MCF 10A (cell line): Measurements from ENCODE around the gene TTC39B. TPM values are rescaled to one million over a fixed set of nuclear protein-coding genes. Genes with fewer than 3 reads are reported as not detected.
A peak's percentile ranks its signal among the peaks of the same experiment; 100 is the strongest.

Source experiments
- BruUV-seq: library from RNA; stranded (reverse); fragments of 400-500 nt; replicated peaks from 2 replicates; lab custom pipeline; 2021; lab: Mats Ljungman, UMichigan
- CTCF ChIA-PET: fragments of 300-600 bp; sonication (Branson Sonifier 250); formaldehyde crosslinking; extraction: SDS; loops from one replicate; lab custom pipeline; 2021; ENCODE audit warnings: antibody characterized with exemption, inconsistent platforms; lab: Yijun Ruan, JAX
- POLR2A ChIA-PET: fragments of 300-600, 350-650 bp; sonication (Branson Sonifier 250); formaldehyde crosslinking; extraction: SDS; loops from one replicate; lab custom pipeline; 2020; ENCODE audit warnings: antibody characterized with exemption, inconsistent platforms; lab: Yijun Ruan, JAX
- DNase-seq: peaks from one replicate; pipeline ENCODE4 v3.0.0-alpha.2; 2018; ENCODE audit not compliant: unreplicated experiment
- H3K27ac Mint-ChIP-seq: one replicate; pipeline ENCODE4 v1.8.0; 2022; ENCODE audit warnings: mild to moderate bottlenecking, low read depth, mixed read lengths; ENCODE audit not compliant: unreplicated experiment
- H3K27me3 Mint-ChIP-seq: one replicate; pipeline ENCODE4 v1.8.0; 2022; ENCODE audit warnings: mixed read lengths; ENCODE audit not compliant: insufficient read depth, unreplicated experiment
- H3K36me3 Mint-ChIP-seq: one replicate; pipeline ENCODE4 v1.8.0; 2022; ENCODE audit warnings: mild to moderate bottlenecking, moderate library complexity, mixed read lengths; ENCODE audit not compliant: insufficient read depth, unreplicated experiment
- H3K4me1 Mint-ChIP-seq: one replicate; pipeline ENCODE4 v1.8.0; 2022; ENCODE audit warnings: mixed read lengths; ENCODE audit not compliant: insufficient read depth, unreplicated experiment
- H3K4me3 Mint-ChIP-seq: one replicate; pipeline ENCODE4 v1.8.0; 2022; ENCODE audit warnings: mild to moderate bottlenecking, moderate library complexity, mixed read lengths; ENCODE audit not compliant: unreplicated experiment
- H3K9me3 Mint-ChIP-seq: one replicate; pipeline ENCODE4 v1.8.0; 2022; ENCODE audit warnings: mixed read lengths; ENCODE audit not compliant: unreplicated experiment
- intact Hi-C: fragments of 100-400 bp; cut with micrococcal nuclease; formaldehyde crosslinking; loops from 2 replicates; pipeline ENCODE4 v1.14.1; 2022
- total RNA-seq: library from RNA; stranded (reverse); gene quantifications from 2 replicates; pipeline ENCODE4 v1.2.3, GENCODE V29; 2022
- TF ChIP-seq, protein P1 (sequence below): fragments of 200-600 bp; IDR thresholded peaks from one replicate; pipeline ENCODE4 v1.8.0; 2022; ENCODE audit warnings: antibody characterized with exemption, mild to moderate bottlenecking; ENCODE audit not compliant: unreplicated experiment

The TTC39B gene
- total RNA-seq, 1 experiment from 2014 or later: 22.8 TPM

DNA sequence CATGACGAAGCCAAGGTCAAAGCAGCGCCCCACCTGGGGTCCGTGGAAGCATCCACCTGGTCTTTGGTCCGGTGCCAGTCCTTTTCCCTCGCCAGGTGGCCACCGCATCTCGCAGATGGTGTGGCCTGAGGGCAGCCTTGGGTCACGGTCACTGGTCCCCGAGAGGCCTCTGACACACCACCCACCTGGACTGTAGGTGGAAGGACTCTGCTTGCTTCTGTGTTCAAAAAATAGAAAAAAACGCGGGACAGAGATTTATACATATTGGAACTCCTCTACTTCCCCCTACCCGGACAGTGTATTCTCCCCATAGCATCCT lies 466 bp upstream of the TTC39B start:
- TF ChIP-seq, protein P1, sequence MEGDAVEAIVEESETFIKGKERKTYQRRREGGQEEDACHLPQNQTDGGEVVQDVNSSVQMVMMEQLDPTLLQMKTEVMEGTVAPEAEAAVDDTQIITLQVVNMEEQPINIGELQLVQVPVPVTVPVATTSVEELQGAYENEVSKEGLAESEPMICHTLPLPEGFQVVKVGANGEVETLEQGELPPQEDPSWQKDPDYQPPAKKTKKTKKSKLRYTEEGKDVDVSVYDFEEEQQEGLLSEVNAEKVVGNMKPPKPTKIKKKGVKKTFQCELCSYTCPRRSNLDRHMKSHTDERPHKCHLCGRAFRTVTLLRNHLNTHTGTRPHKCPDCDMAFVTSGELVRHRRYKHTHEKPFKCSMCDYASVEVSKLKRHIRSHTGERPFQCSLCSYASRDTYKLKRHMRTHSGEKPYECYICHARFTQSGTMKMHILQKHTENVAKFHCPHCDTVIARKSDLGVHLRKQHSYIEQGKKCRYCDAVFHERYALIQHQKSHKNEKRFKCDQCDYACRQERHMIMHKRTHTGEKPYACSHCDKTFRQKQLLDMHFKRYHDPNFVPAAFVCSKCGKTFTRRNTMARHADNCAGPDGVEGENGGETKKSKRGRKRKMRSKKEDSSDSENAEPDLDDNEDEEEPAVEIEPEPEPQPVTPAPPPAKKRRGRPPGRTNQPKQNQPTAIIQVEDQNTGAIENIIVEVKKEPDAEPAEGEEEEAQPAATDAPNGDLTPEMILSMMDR: no peak
- BruUV-seq: TSS peak; percentile 42
- Mint-ChIP-seq H3K27me3 (no peaks in the 10 kb centered on the region), H3K4me3 (peak overlapping the region; percentile 95), H3K9me3 (no peaks in the 10 kb centered on the region), H3K36me3 (peaks cover 8% of the 10 kb centered on the region), H3K4me1 (peaks cover 35% of the 10 kb centered on the region), H3K27ac (peak overlapping the region; percentile 95)
- intact Hi-C loops: loop anchor here (1.0 to 5.0 kb wide), 2 partner anchors 95 to 115 kb away; partner anchors contain the start of gene SNAPC3
- CTCF ChIA-PET: interaction anchor here (0.5 to 1.4 kb wide), 8 partner anchors 95 to 855 kb away, joined by 3 to 8 read pairs (median 4); partner anchors contain the start of gene SNAPC3
- no peak for DNase-seq
- POLR2A ChIA-PET: interaction anchor here (0.7 to 9.8 kb wide), 15 partner anchors 13 to 500 kb away, joined by 3 to 158 read pairs (median 3); partner anchors contain the start of genes CCDC171 and SNAPC3

DNA sequence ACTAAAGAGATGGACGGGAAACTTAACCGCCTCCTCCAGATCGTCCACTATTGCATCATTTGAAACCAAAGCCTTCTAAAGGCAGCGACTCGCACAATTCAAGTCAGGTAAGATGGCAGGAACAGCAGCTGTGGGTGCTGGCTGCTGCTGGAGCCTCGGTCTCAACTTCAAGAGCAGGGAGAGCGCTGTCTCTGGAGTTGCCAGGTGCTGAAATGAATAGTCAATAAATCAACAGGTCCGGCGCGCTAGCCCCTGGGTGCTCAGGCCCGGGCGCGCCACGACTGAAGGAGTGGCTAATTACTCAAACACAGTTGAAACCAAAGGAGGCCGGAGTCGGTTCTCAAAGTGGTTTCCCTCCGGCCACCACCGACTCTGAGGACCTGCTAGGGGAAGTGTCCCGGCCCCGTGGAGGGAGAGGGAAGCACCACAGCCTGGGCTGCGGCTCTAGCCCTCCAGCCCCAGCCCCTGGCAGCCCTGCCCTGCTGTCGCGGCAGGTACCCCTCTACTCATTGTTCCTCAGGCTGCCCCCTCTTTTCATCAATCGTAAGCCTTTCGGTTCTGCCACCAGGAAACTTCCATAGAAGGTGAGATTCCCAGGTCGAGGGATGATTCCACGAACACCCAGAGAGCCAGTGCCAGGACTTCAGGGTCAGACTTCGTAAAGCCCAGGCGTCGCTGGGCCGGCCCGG lies 804 bp downstream of the TTC39B start:
- no peaks in the 10 kb centered on the region for H3K9me3 Mint-ChIP-seq
- ChIA-PET CTCF (interaction anchor here (0.6 to 2.3 kb wide), 5 partner anchors 11 to 117 kb away, joined by 3 to 7 read pairs (median 5); partner anchors contain the start of gene SNAPC3), POLR2A (interaction anchor here (1.1 to 9.8 kb wide), 7 partner anchors 11 to 117 kb away, joined by 3 to 158 read pairs (median 5); partner anchors contain the start of gene SNAPC3)
- no peaks in the 10 kb centered on the region for H3K27me3 Mint-ChIP-seq
- H3K36me3 Mint-ChIP-seq: peaks cover 14% of the 10 kb centered on the region
- BruUV-seq: no TSS peak
- H3K27ac Mint-ChIP-seq: peak overlapping the region; percentile 95
- intact Hi-C loops: loop anchor here (1.0 to 5.0 kb wide), 2 partner anchors 10 to 94 kb away; no protein-coding TSS in a partner anchor
- H3K4me1 Mint-ChIP-seq: peaks cover 36% of the 10 kb centered on the region
- peak; percentile 78 for DNase-seq
- peak overlapping the region; percentile 95 for H3K4me3 Mint-ChIP-seq
- TF ChIP-seq, protein P1: no peak

DNA sequence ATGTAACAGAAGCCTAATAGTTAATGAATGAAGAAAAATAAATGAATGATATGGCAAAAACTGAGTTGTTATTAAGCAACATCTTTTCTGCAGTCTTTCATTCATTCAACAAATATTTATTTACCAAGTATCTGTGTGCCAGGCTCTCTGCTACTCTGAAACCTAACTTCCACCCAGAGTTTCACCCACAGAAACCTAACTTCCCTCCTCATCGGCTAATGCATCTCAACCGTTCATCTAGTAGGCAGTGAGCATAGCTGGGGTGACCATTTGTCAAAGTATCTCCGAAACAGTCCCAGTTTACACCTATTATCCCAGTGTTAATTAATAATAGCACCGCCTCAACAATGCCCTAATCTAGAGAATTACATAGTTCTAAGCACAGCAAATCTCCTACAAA lies 1.5 kb downstream of the TTC39B start:
- H3K36me3 Mint-ChIP-seq: peaks cover 14% of the 10 kb centered on the region
- POLR2A ChIA-PET: interaction anchor here (0.8 to 9.8 kb wide), 5 partner anchors 11 to 393 kb away, joined by 3 to 158 read pairs (median 5); partner anchors contain the start of gene SNAPC3
- H3K4me3 Mint-ChIP-seq: peak overlapping the region; percentile 95
- no peaks in the 10 kb centered on the region for H3K9me3 Mint-ChIP-seq
- peak overlapping the region; percentile 95 for H3K27ac Mint-ChIP-seq
- peaks cover 42% of the 10 kb centered on the region for H3K4me1 Mint-ChIP-seq
- TF ChIP-seq, protein P1: no peak
- intact Hi-C loops: loop anchor here (5.0 kb wide), 1 partner anchor 93 kb away; no protein-coding TSS in a partner anchor
- BruUV-seq: no TSS peak
- DNase-seq: no peak
- no peaks in the 10 kb centered on the region for H3K27me3 Mint-ChIP-seq
- CTCF ChIA-PET: interaction anchor here (0.5 to 2.3 kb wide), 4 partner anchors 22 to 111 kb away, joined by 3 to 7 read pairs (median 5); no protein-coding TSS in a partner anchor

DNA sequence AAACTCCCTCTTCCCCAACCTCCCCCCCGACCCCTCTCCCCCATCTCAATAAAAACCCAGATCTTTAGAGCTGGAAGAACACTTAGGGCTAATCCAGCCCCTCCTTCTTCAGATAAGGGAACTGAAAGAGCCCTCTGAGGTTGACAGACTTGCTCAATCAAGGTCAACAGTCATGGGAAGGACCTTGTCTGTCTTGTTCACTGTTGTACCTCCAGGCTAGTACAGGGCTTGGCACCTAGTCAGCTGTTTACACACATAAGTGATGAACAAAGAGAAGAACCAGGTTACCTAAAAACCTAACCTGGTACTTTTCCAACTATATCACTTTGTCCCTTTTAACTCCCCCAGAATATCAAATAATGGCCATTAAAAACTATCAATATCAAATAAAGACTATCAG lies 2.4 kb downstream of the TTC39B start:
- Mint-ChIP-seq H3K27ac (peak overlapping the region; percentile 95), H3K27me3 (no peaks in the 10 kb centered on the region), H3K9me3 (no peaks in the 10 kb centered on the region), H3K4me3 (no peak overlapping the region), H3K36me3 (peaks cover 14% of the 10 kb centered on the region), H3K4me1 (peaks cover 48% of the 10 kb centered on the region)
- POLR2A ChIA-PET: interaction anchor here (0.6 to 9.8 kb wide), 6 partner anchors 10 to 394 kb away, joined by 3 to 158 read pairs (median 4); partner anchors contain the start of gene SNAPC3
- peak; percentile 38 for DNase-seq
- intact Hi-C loops: loop anchor here (5.0 kb wide), 1 partner anchor 92 kb away; no protein-coding TSS in a partner anchor
- TF ChIP-seq, protein P1: no peak
- no TSS peak for BruUV-seq
- CTCF ChIA-PET: interaction anchor here (1.2 to 2.3 kb wide), 5 partner anchors 12 to 119 kb away, joined by 3 to 7 read pairs (median 5); no protein-coding TSS in a partner anchor
